HAP-1 (cell line): ENCODE data around the gene TNIP1.

Experiments
- DNase-seq, 2 experiments: peaks; one replicate each; pipeline ENCODE4 v3.0.0-alpha.2; 2016 to 2020; ENCODE audit warnings: low spot score in 2 of 2
- H3K27me3 ChIP-seq: fragments of 250-450 bp; sonication (Bioruptor Pico); 2 replicates; pipeline ENCODE4 v1.5.1; 2020; ENCODE audit warnings: low read depth, mild to moderate bottlenecking, moderate library complexity
- H3K36me3 ChIP-seq: fragments of 250-450 bp; sonication (Bioruptor Pico); replicated peaks from 2 replicates; pipeline ENCODE4 v1.5.1; 2020; ENCODE audit warnings: mild to moderate bottlenecking
- H3K4me1 ChIP-seq: fragments of 250-450 bp; sonication (Bioruptor Pico); 2 replicates; pipeline ENCODE4 v1.5.1; 2020; ENCODE audit warnings: mild to moderate bottlenecking
- H3K4me3 ChIP-seq: fragments of 250-450 bp; sonication (Bioruptor Pico); 2 replicates; pipeline ENCODE4 v1.5.1; 2020; ENCODE audit warnings: mild to moderate bottlenecking, moderate library complexity
- H3K9me3 ChIP-seq: fragments of 250-450 bp; sonication (Bioruptor Pico); 2 replicates; pipeline ENCODE4 v1.5.1; 2020; ENCODE audit warnings: mild to moderate bottlenecking, moderate library complexity
- in situ Hi-C: fragments of 300-500 bp; cut with MboI; formaldehyde crosslinking; loops from 3 replicates; pipeline ENCODE4 v1.14.3; 2020; ENCODE audit warnings: low sequenced_read_pairs, inconsistent platforms, mixed read lengths

The TNIP1 gene

DNA sequence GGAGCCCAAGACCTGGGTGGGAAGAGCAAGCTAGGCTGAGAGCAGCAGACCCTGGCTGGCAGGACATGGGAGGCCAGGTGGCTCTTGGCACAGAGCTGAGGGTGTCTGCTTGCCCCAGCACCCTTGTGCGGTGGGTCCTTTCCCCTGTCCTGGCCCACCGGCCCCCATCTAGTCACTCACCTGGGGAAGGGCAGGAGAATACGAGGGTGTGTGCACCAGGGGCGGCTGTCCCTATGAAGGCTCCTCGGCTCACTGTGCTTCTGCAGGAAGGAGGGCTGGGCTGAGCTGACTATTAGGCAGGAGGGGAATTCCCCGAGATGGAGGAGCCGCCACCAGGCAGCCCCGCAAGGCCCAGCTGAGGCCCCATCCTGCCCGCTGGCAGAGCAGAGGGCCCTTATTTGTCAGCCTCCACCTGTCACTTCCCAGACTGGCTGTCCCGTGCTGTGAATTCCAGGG is 6.1 kb upstream of the TNIP1 start:
- Histone ChIP-seq H3K27me3 (peaks cover 12% of the 10 kb centered on the region; the same call in 1 of the 2 replicates), H3K9me3 (no peaks in the 10 kb centered on the region), H3K36me3 (no peaks in the 10 kb centered on the region), H3K4me3 (no peak overlapping the region), H3K4me1 (peaks cover 2% of the 10 kb centered on the region)
- in situ Hi-C loops = loop anchor here (25.0 kb wide), 1 partner anchor 625 kb away; no protein-coding TSS in a partner anchor
- DNase-seq = no peak

GRCh38 chr5:151086192-151086869 is 5.5 kb upstream of the TNIP1 start:
- Histone ChIP-seq H3K27me3 (peaks cover 12% of the 10 kb centered on the region; the same call in 1 of the 2 replicates), H3K4me3 (no peak overlapping the region), H3K36me3 (no peaks in the 10 kb centered on the region), H3K4me1 (peaks cover 6% of the 10 kb centered on the region), H3K9me3 (no peaks in the 10 kb centered on the region)
- no peak for DNase-seq
- in situ Hi-C loops = loop anchor here (25.0 kb wide), 1 partner anchor 624 kb away; no protein-coding TSS in a partner anchor

DNA sequence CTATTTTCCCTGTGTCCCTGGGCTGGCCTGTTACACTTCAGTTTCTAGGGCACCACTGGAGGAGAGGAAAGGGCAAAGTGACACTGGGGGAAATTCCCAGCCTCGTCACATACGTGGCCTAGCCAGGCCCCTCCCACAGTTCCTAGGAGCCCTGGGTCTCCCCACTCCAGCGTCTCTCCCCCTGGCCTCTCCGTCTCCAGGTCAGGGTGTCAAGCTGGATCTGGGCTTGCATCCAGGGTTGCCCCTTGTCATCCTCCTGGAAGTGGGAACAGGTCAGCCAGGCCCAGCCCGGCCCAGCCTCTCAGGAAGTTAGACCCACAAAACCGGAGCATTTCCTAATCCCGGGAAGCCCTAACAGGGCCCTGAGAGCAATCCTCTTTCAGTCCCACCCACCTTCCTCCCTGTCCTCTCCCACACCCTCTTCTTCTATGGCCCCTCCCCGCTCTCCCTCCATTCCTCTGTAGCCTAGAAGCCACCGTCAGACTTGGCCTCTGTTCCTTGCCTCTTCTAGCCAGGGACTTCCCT is 4.7 kb upstream of the TNIP1 start:
- DNase-seq = no peak
- H3K4me1 ChIP-seq = peaks cover 6% of the 10 kb centered on the region

DNA sequence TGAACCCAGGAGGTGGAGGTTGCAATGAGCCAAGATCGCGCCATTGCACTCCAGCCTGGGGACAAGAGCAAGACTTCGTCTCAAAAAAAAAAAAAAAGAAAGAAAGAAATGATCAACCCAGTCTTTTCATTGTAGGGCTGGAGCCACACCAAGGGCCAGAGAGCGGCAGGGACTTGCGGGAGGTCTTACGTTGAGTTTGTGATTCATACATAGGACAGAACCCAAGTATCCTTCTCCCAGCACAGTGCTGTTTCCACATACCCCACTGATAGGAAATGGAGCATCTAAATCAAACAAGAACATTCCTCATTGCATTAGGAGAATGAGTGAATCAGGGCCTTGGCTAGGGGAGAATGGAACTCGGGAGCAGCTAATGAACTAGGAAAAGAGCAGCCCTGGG is 3.5 kb upstream of the TNIP1 start:
- in situ Hi-C loops = loop anchor here (25.0 kb wide), 1 partner anchor 622 kb away; no protein-coding TSS in a partner anchor

More for the DNA sequence above, 4.7 kb upstream of the TNIP1 start:
- Histone ChIP-seq H3K9me3 (no peaks in the 10 kb centered on the region), H3K27me3 (peaks cover 9% of the 10 kb centered on the region; the same call in 1 of the 2 replicates), H3K4me3 (no peak overlapping the region), H3K36me3 (no peaks in the 10 kb centered on the region; the same call in 1 of the 2 replicates)
- in situ Hi-C loops = loop anchor here (25.0 kb wide), 1 partner anchor 623 kb away; no protein-coding TSS in a partner anchor

GRCh38 chr5:151083081-151083676 is 2.3 kb upstream of the TNIP1 start:
- no peak overlapping the region for H3K4me3 ChIP-seq
- peaks cover 11% of the 10 kb centered on the region for H3K4me1 ChIP-seq

More for the DNA sequence above, 3.5 kb upstream of the TNIP1 start:
- Histone ChIP-seq H3K36me3 (no peaks in the 10 kb centered on the region; the same call in 1 of the 2 replicates), H3K4me1 (peaks cover 11% of the 10 kb centered on the region), H3K27me3 (no peaks in the 10 kb centered on the region), H3K9me3 (no peaks in the 10 kb centered on the region), H3K4me3 (no peak overlapping the region)
- DNase-seq = no peak

GRCh38 chr5:151082282-151082902 is 1.6 kb upstream of the TNIP1 start:
- H3K9me3 ChIP-seq = no peaks in the 10 kb centered on the region
- H3K36me3 ChIP-seq = no peaks in the 10 kb centered on the region; the same call in 1 of the 2 replicates
- peak overlapping the region; percentile 95; the same call in 1 of the 2 replicates for H3K4me3 ChIP-seq
- peak; percentile 33 to 54 for DNase-seq
- H3K27me3 ChIP-seq = no peaks in the 10 kb centered on the region
- H3K4me1 ChIP-seq = peaks cover 11% of the 10 kb centered on the region
- in situ Hi-C loops = loop anchor here (25.0 kb wide), 1 partner anchor 620 kb away; no protein-coding TSS in a partner anchor

More at GRCh38 chr5:151083081-151083676, 2.3 kb upstream of the TNIP1 start:
- Histone ChIP-seq H3K9me3 (no peaks in the 10 kb centered on the region), H3K27me3 (no peaks in the 10 kb centered on the region), H3K36me3 (no peaks in the 10 kb centered on the region; the same call in 1 of the 2 replicates)
- DNase-seq = no peak
- in situ Hi-C loops = loop anchor here (25.0 kb wide), 1 partner anchor 621 kb away; no protein-coding TSS in a partner anchor

- H3K4me1 ChIP-seq = peaks cover 11% of the 10 kb centered on the region
- no peaks in the 10 kb centered on the region; the same call in 1 of the 2 replicates for H3K36me3 ChIP-seq
- in situ Hi-C loops = loop anchor here (25.0 kb wide), 1 partner anchor 619 kb away; no protein-coding TSS in a partner anchor
- DNase-seq = peak in 1 of 2 experiments; percentile 49
- H3K9me3 ChIP-seq = no peaks in the 10 kb centered on the region
- H3K4me3 ChIP-seq = peak overlapping the region; percentile 95
- H3K27me3 ChIP-seq = no peaks in the 10 kb centered on the region
These were observed 822 bp upstream of the TNIP1 start for GRCh38 chr5:151081431-151082281.

- Histone ChIP-seq H3K4me1 (peaks cover 11% of the 10 kb centered on the region), H3K9me3 (no peaks in the 10 kb centered on the region), H3K4me3 (peak overlapping the region; percentile 95), H3K36me3 (no peaks in the 10 kb centered on the region; the same call in 1 of the 2 replicates), H3K27me3 (no peaks in the 10 kb centered on the region)
- peak; percentile 4 to 43 for DNase-seq
- in situ Hi-C loops = loop anchor here (25.0 kb wide), 1 partner anchor 618 kb away; no protein-coding TSS in a partner anchor
These were observed 809 bp downstream of the TNIP1 start for GRCh38 chr5:151079838-151080612.

DNA sequence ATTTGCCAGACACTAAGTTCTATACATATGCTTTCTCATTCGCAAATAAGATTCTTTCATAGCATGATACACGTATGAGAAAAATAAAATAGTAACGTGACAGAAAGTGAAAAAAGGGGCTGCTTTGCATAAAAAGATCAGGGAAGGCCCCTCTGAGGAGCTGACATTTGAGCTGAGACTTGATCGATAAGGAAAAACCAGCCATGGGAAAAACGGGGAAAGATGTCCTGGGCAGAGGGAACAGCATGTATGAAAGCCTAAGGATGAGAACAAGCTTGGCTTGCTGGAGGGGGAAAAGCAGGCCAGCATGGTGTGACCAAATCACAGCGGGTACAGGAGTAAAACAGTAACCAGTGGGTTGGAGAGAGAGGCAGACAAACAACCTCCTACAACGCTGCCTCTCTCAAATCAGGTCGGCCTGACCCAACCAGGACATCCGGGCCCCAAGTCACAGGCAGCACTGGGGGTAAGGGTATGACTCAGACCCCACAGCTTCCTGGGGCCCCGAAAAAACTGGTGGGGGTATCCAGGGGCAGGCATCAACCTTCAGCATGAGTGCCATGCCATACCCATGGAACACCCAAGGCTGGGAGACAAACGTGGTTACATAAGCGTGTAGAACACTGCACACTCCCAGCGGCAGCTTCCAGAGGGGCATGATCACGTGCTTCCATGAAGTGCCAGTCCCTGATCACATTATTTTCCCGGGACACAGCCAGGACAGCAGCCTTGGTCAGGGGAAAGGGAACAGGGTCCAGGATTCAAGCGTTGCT is 2.2 kb downstream of the TNIP1 start:
- Histone ChIP-seq H3K4me1 (peaks cover 11% of the 10 kb centered on the region), H3K36me3 (no peaks in the 10 kb centered on the region; the same call in 1 of the 2 replicates), H3K9me3 (no peaks in the 10 kb centered on the region), H3K4me3 (no peak overlapping the region), H3K27me3 (no peaks in the 10 kb centered on the region)
- no peak for DNase-seq
- in situ Hi-C loops = loop anchor here (25.0 kb wide), 1 partner anchor 616 kb away; no protein-coding TSS in a partner anchor

DNA sequence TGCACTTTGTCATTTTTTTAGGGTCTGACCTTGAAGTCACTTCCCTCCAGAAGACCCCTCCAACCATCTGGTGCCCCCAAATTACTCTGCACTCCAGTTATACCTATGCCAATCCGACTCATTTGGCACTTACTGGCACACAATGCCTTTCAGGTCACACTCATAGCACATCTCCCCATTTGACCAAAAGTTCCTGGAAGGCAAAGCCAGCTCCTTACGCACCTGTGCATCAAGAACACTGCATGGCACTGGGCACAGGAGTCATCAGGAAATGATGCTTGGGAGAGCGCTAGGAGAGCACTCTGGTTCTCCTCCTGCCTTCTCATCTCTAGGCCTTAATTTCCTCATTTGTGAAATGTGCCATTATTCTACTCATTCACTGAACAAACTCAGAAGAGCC is 2.9 kb downstream of the TNIP1 start:
- H3K9me3 ChIP-seq = no peaks in the 10 kb centered on the region
- H3K4me1 ChIP-seq = peaks cover 11% of the 10 kb centered on the region
- no peaks in the 10 kb centered on the region for H3K27me3 ChIP-seq
- no peak for DNase-seq
- in situ Hi-C loops = loop anchor here (25.0 kb wide), 1 partner anchor 616 kb away; no protein-coding TSS in a partner anchor
- no peak overlapping the region for H3K4me3 ChIP-seq
- no peaks in the 10 kb centered on the region; the same call in 1 of the 2 replicates for H3K36me3 ChIP-seq

- H3K4me3 ChIP-seq = no peak overlapping the region
- in situ Hi-C loops = loop anchor here (25.0 kb wide), 1 partner anchor 615 kb away; no protein-coding TSS in a partner anchor
- peaks cover 11% of the 10 kb centered on the region for H3K4me1 ChIP-seq
- H3K27me3 ChIP-seq = no peaks in the 10 kb centered on the region
- no peaks in the 10 kb centered on the region; the same call in 1 of the 2 replicates for H3K36me3 ChIP-seq
- no peak for DNase-seq
- H3K9me3 ChIP-seq = no peaks in the 10 kb centered on the region
These were observed 3.4 kb downstream of the TNIP1 start for GRCh38 chr5:151077419-151077818.
